ENCODE data around the gene CRYBG2.
"Not testable (repeated sequence)": the region's sequence is repeated elsewhere in the genome, so short reads cannot be mapped to it uniquely, and the experiment has no call there.

CRYBG2 gene

GRCh38 chr1:26373281-26373680, 19.4 kb upstream of the CRYBG2 start:
- Histone ChIP-seq H3K36me3 (no peaks in the 10 kb centered on the region), H3K9me3 (no peaks in the 10 kb centered on the region), H3K27ac (no peak overlapping the region), H3K27me3 (peaks cover 15% of the 10 kb centered on the region), H3K4me3 (ENCODE audit: low read depth in 1 of 2, low read length in 1 of 2) (no peak overlapping the region), H3K4me1 (ENCODE audit: control insufficient read depth in 1 of 2, insufficient read depth in 1 of 2, low read depth in 1 of 2, low read length in 1 of 2) (peaks cover 4 to 22% of the 10 kb centered on the region in 2 experiments)
- TF ChIP-seq CTCF (IDR thresholded peaks at IDR 0.05), result no peak

GRCh38 chr1:26372611-26373010, 18.7 kb upstream of the CRYBG2 start, which contains the start of gene ZNF683:
Gene ZNF683, minus strand, starts transcription at chr1:26372750. Its CDS starts 4,179 bp downstream, at chr1:26368571.
- H3K4me3 ChIP-seq (ENCODE audit: low read depth in 1 of 2, low read length in 1 of 2); H3K36me3 ChIP-seq; H3K27ac ChIP-seq; H3K9me3 ChIP-seq: not testable (repeated sequence)
- peaks cover 11% of the 10 kb centered on the region for H3K27me3 ChIP-seq
- H3K4me1 ChIP-seq (ENCODE audit: control insufficient read depth in 1 of 2, insufficient read depth in 1 of 2, low read depth in 1 of 2, low read length in 1 of 2), result peaks cover 4 to 22% of the 10 kb centered on the region in 2 experiments

- no peak overlapping the region for H3K27ac ChIP-seq
- TF ChIP-seq CTCF (IDR thresholded peaks at IDR 0.05), result no peak
- H3K4me1 ChIP-seq (ENCODE audit: control insufficient read depth in 1 of 2, insufficient read depth in 1 of 2, low read depth in 1 of 2, low read length in 1 of 2), result peaks cover 4 to 22% of the 10 kb centered on the region in 2 experiments
These were observed 18.1 kb upstream of the CRYBG2 start for GRCh38 chr1:26372039-26372438.

GRCh38 chr1:26370591-26371382, 16.9 kb upstream of the CRYBG2 start:
- Histone ChIP-seq H3K4me1 (ENCODE audit: control insufficient read depth in 1 of 2, insufficient read depth in 1 of 2, low read depth in 1 of 2, low read length in 1 of 2) (peaks cover 4 to 22% of the 10 kb centered on the region in 2 experiments), H3K36me3 (no peaks in the 10 kb centered on the region), H3K9me3 (no peaks in the 10 kb centered on the region), H3K4me3 (ENCODE audit: low read depth in 1 of 2, low read length in 1 of 2) (no peak overlapping the region), H3K27me3 (peaks cover 13% of the 10 kb centered on the region), H3K27ac (no peak overlapping the region)
- TF ChIP-seq CTCF (IDR thresholded peaks at IDR 0.05), result no peak

More at GRCh38 chr1:26372039-26372438, 18.1 kb upstream of the CRYBG2 start:
- Histone ChIP-seq H3K4me3 (ENCODE audit: low read depth in 1 of 2, low read length in 1 of 2) (no peak overlapping the region), H3K9me3 (no peaks in the 10 kb centered on the region), H3K27me3 (peaks cover 11% of the 10 kb centered on the region), H3K36me3 (no peaks in the 10 kb centered on the region)

- no peak overlapping the region for H3K4me3 ChIP-seq (ENCODE audit: low read depth in 1 of 2, low read length in 1 of 2)
- H3K27me3 ChIP-seq, result peaks cover 31% of the 10 kb centered on the region
- no peak for TF ChIP-seq CTCF (IDR thresholded peaks at IDR 0.05)
- peaks cover 4 to 17% of the 10 kb centered on the region in 2 experiments for H3K4me1 ChIP-seq (ENCODE audit: control insufficient read depth in 1 of 2, insufficient read depth in 1 of 2, low read depth in 1 of 2, low read length in 1 of 2)
- no peaks in the 10 kb centered on the region for H3K9me3 ChIP-seq
- H3K27ac ChIP-seq, result no peak overlapping the region
- H3K36me3 ChIP-seq, result no peaks in the 10 kb centered on the region
These were observed 14.6 kb upstream of the CRYBG2 start for GRCh38 chr1:26368486-26368885.

- H3K4me1 ChIP-seq (ENCODE audit: control insufficient read depth in 1 of 2, insufficient read depth in 1 of 2, low read depth in 1 of 2, low read length in 1 of 2), result peaks cover 4 to 17% of the 10 kb centered on the region in 2 experiments
- no peak for TF ChIP-seq CTCF (IDR thresholded peaks at IDR 0.05)
- H3K4me3 ChIP-seq (ENCODE audit: low read depth in 1 of 2, low read length in 1 of 2), result no peak overlapping the region
- no peaks in the 10 kb centered on the region for H3K9me3 ChIP-seq
- H3K27me3 ChIP-seq, result peaks cover 31% of the 10 kb centered on the region
- H3K27ac ChIP-seq, result no peak overlapping the region
- no peaks in the 10 kb centered on the region for H3K36me3 ChIP-seq
These were observed 14.1 kb upstream of the CRYBG2 start for GRCh38 chr1:26368006-26368405.

Measured in neutrophil (primary cell).